SK-N-SH (cell line): ENCODE measurements around the gene TDRD5. TPM values are rescaled to one million over a fixed set of nuclear protein-coding genes. Genes with fewer than 3 reads are reported as not detected.

ENCODE experiments used
- CTCF ChIA-PET: fragments of 300-600, 350-600 bp; formaldehyde crosslinking; extraction: SDS; loops from one replicate; lab custom pipeline; 2021; lab: Yijun Ruan, JAX
- POLR2A ChIA-PET: fragments of 350-600 bp; sonication (Branson Sonifier 250); formaldehyde crosslinking; extraction: SDS; loops from one replicate; lab custom pipeline; 2020; ENCODE audit warnings: antibody characterized with exemption, inconsistent platforms; lab: Yijun Ruan, JAX
- DNase-seq: peaks from one replicate; pipeline ENCODE4 v3.0.0; 2012
- H2AFZ ChIP-seq: fragments of 200-600 bp; sonication (generic); 2 replicates; pipeline ENCODE4 v1.8.1; 2016; ENCODE audit warnings: antibody characterized with exemption, mild to moderate bottlenecking, low read depth
- H3F3A ChIP-seq: fragments of 200-600 bp; sonication (generic); replicated peaks from 2 replicates; pipeline ENCODE3; 2016; ENCODE audit warnings: antibody characterized with exemption, mild to moderate bottlenecking; ENCODE audit not compliant: insufficient read depth
- H3K27ac ChIP-seq, 2 experiments: fragments of 200-500 bp in 1 of 2; fragments of 200-600 bp in 1 of 2; sonication (Bioruptor generic) in 1 of 2; sonication (generic), shearing (Covaris generic) in 1 of 2; 2 replicates each; pipeline versions ENCODE4 v1.5.1 to v1.6.1; 2014 to 2016; ENCODE audit warnings: low read depth in 2 of 2, inconsistent platforms in 1 of 2, low read length in 1 of 2, mild to moderate bottlenecking in 1 of 2, mixed read lengths in 1 of 2
- H3K27me3 ChIP-seq: fragments of 200-600 bp; sonication (generic), shearing (Covaris generic); 2 replicates; pipeline ENCODE4 v1.6.1; 2016; ENCODE audit warnings: mixed run types; ENCODE audit not compliant: insufficient read depth
- H3K36me3 ChIP-seq, 2 experiments: fragments of 200-500 bp in 1 of 2; fragments of 200-600 bp in 1 of 2; sonication (Bioruptor generic) in 1 of 2; sonication (generic) in 1 of 2; replicated peaks in 1 of 2; 2 replicates each; pipeline versions ENCODE3 to v1.5.1; 2014 to 2016; ENCODE audit warnings: low read length in 1 of 2, mild to moderate bottlenecking in 1 of 2; ENCODE audit not compliant: insufficient read depth in 2 of 2, control insufficient read depth in 1 of 2
- H3K4me1 ChIP-seq, 2 experiments: fragments of 200-500 bp in 1 of 2; fragments of 200-600 bp in 1 of 2; sonication (Bioruptor generic) in 1 of 2; sonication (generic), shearing (Covaris generic) in 1 of 2; 2 replicates each; pipeline versions ENCODE4 v1.5.1 to v1.6.1; 2014 to 2016; ENCODE audit warnings: low read depth in 1 of 2, low read length in 1 of 2, mixed run types in 1 of 2; ENCODE audit not compliant: insufficient read depth in 2 of 2, control insufficient read depth in 1 of 2
- H3K4me2 ChIP-seq: fragments of 200-600 bp; sonication (generic), shearing (Covaris generic); 2 replicates; pipeline ENCODE4 v1.6.1; 2017; ENCODE audit warnings: mixed run types
- H3K4me3 ChIP-seq, 2 experiments: fragments of 200-500 bp in 1 of 2; fragments of 200-600 bp in 1 of 2; sonication (Bioruptor generic) in 1 of 2; sonication (generic), shearing (Covaris generic) in 1 of 2; 2 replicates each; pipeline versions ENCODE4 v1.5.1 to v1.8.1; 2014 to 2016; ENCODE audit warnings: low read depth in 2 of 2, inconsistent platforms in 1 of 2, low read length in 1 of 2, mild to moderate bottlenecking in 1 of 2, mixed read lengths in 1 of 2, moderate library complexity in 1 of 2
- H3K79me2 ChIP-seq: fragments of 200-600 bp; sonication (generic); 2 replicates; pipeline ENCODE4 v1.8.1; 2017; ENCODE audit warnings: mild to moderate bottlenecking; ENCODE audit not compliant: insufficient read depth
- H3K9ac ChIP-seq: fragments of 200-600 bp; sonication (generic); 2 replicates; pipeline ENCODE4 v1.6.1; 2017; ENCODE audit warnings: mixed run types
- H3K9me2 ChIP-seq: fragments of 200-600 bp; sonication (generic); 2 replicates; pipeline ENCODE4 v1.6.1; 2017; ENCODE audit warnings: mixed run types
- H3K9me3 ChIP-seq: fragments of 200-600 bp; sonication (generic); 2 replicates; pipeline ENCODE4 v1.6.1; 2017; ENCODE audit warnings: mixed run types, mild to moderate bottlenecking, moderate library complexity
- H4K20me1 ChIP-seq: fragments of 200-600 bp; sonication (generic); 2 replicates; pipeline ENCODE4 v1.6.1; 2017; ENCODE audit warnings: mild to moderate bottlenecking, mixed run types; ENCODE audit not compliant: insufficient read depth
- CHD2 ChIP-seq: fragments of 150-350 bp; IDR thresholded peaks from 2 replicates; pipeline ENCODE4 v1.6.1; 2018; ENCODE audit warnings: low read length; ENCODE audit not compliant: partially characterized antibody
- EP300 ChIP-seq, 2 experiments: IDR thresholded peaks; 2 replicates each; pipeline versions ENCODE4 v1.4.0 to v1.6.1; 2012; ENCODE audit warnings: borderline replicate concordance in 1 of 2, low read depth in 1 of 2, low read length in 1 of 2
- EZH2phosphoT487 ChIP-seq: fragments of 200-600 bp; sonication (generic); IDR thresholded peaks from 2 replicates; pipeline ENCODE4 v1.6.1; 2017; ENCODE audit warnings: low read depth, mixed run types, mild to moderate bottlenecking, antibody characterized with exemption, moderate library complexity, borderline replicate concordance
- FOXJ3 ChIP-seq: sonication (generic); formaldehyde crosslinking; IDR thresholded peaks from 2 replicates; pipeline ENCODE4 v1.5.1; 2020; ENCODE audit warnings: mild to moderate bottlenecking, missing genetic modification reagents
- FOXM1 ChIP-seq: IDR thresholded peaks from 2 replicates; pipeline ENCODE4 v1.4.0; 2012; ENCODE audit warnings: low read depth, mild to moderate bottlenecking
- GABPA ChIP-seq: IDR thresholded peaks from 2 replicates; pipeline ENCODE4 v1.4.0; 2012; ENCODE audit warnings: low read depth, mild to moderate bottlenecking
- MAX ChIP-seq: IDR thresholded peaks from 2 replicates; pipeline ENCODE4 v1.4.0; 2012; ENCODE audit warnings: low read depth
- MXI1 ChIP-seq: IDR thresholded peaks from 2 replicates; pipeline ENCODE4 v1.6.1; 2012; ENCODE audit warnings: mild to moderate bottlenecking, low read depth, low read length, improper control_type of control experiment
- NFIC ChIP-seq: IDR thresholded peaks from 2 replicates; pipeline ENCODE4 v1.4.0; 2012; ENCODE audit warnings: borderline replicate concordance
- POLR2AphosphoS5 ChIP-seq: IDR thresholded peaks from 2 replicates; pipeline ENCODE4 v1.6.1; 2012; ENCODE audit warnings: low read depth, low read length
- RCOR1 ChIP-seq: fragments of 150-350 bp; IDR thresholded peaks from 2 replicates; pipeline ENCODE4 v1.6.1; 2017; ENCODE audit warnings: antibody characterized with exemption, low read length
- SIN3A ChIP-seq: IDR thresholded peaks from 2 replicates; pipeline ENCODE4 v1.6.1; 2012; ENCODE audit warnings: low read depth, mild to moderate bottlenecking, low read length, moderate library complexity, borderline replicate concordance
- SMC3 ChIP-seq: IDR thresholded peaks from 2 replicates; pipeline ENCODE4 v1.6.1; 2012; ENCODE audit warnings: low read depth, low read length, improper control_type of control experiment
- TEAD4 ChIP-seq: IDR thresholded peaks from 2 replicates; pipeline ENCODE4 v1.4.0; 2012; ENCODE audit warnings: mild to moderate bottlenecking, borderline replicate concordance; ENCODE audit not compliant: insufficient read depth
- USF1 ChIP-seq: IDR thresholded peaks from 2 replicates; pipeline ENCODE4 v1.4.0; 2012; ENCODE audit warnings: low read depth, borderline replicate concordance
- YY1 ChIP-seq: IDR thresholded peaks from 2 replicates; pipeline ENCODE4 v1.4.0; 2012; ENCODE audit warnings: low read depth, mild to moderate bottlenecking
- WGBS: methylation state at CpG from one replicate; pipeline ENCODE4 v1.1.6; 2017; ENCODE audit warnings: low lambda C conversion rate; 5-methylcytosine and 5-hydroxymethylcytosine counted together
- polyA plus RNA-seq, 3 experiments: library from polyadenylated mRNA; depleted of rRNA; stranded (reverse); fragments of >200 nt; gene quantifications; 2 replicates each; pipeline ENCODE4 v1.2.3, GENCODE V29; 2012
- TF ChIP-seq, protein P1 (sequence below): IDR thresholded peaks from 2 replicates; pipeline ENCODE4 v1.6.1; 2012; ENCODE audit warnings: mild to moderate bottlenecking, low read depth, low read length, moderate library complexity
- TF ChIP-seq, protein P2 (sequence below): IDR thresholded peaks from 2 replicates; pipeline ENCODE4 v1.4.0; 2012; ENCODE audit warnings: low read depth, borderline replicate concordance

The TDRD5 gene
- polyA plus RNA-seq, 1 of the 3 experiments (the other 2 are of a cell fraction): not detected

GRCh38 chr1:179550746-179551682 is 40.6 kb upstream of the TDRD5 start (continued):
- no peak for TF ChIP-seq CHD2
- TF ChIP-seq, protein P1, sequence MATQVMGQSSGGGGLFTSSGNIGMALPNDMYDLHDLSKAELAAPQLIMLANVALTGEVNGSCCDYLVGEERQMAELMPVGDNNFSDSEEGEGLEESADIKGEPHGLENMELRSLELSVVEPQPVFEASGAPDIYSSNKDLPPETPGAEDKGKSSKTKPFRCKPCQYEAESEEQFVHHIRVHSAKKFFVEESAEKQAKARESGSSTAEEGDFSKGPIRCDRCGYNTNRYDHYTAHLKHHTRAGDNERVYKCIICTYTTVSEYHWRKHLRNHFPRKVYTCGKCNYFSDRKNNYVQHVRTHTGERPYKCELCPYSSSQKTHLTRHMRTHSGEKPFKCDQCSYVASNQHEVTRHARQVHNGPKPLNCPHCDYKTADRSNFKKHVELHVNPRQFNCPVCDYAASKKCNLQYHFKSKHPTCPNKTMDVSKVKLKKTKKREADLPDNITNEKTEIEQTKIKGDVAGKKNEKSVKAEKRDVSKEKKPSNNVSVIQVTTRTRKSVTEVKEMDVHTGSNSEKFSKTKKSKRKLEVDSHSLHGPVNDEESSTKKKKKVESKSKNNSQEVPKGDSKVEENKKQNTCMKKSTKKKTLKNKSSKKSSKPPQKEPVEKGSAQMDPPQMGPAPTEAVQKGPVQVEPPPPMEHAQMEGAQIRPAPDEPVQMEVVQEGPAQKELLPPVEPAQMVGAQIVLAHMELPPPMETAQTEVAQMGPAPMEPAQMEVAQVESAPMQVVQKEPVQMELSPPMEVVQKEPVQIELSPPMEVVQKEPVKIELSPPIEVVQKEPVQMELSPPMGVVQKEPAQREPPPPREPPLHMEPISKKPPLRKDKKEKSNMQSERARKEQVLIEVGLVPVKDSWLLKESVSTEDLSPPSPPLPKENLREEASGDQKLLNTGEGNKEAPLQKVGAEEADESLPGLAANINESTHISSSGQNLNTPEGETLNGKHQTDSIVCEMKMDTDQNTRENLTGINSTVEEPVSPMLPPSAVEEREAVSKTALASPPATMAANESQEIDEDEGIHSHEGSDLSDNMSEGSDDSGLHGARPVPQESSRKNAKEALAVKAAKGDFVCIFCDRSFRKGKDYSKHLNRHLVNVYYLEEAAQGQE: no peak
- TF ChIP-seq EZH2phosphoT487: no peak

DNA sequence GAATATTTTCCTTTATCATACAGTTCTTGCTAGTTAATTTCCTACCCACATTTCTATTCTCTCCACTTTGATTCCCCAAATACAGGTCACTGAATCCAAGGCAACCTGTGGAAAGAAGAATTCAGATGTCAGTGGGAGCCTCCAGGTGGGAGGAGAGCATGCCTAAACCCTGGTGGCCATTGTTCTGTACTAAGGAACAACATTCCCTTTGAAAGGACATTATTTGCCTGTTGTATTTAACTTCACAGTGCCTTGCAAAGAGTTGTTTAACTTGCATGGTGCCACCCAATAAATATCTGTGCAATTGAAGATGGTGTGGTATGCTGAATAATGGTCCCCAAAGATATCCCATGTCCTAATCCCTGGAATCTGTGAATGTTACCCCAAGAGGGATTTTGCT is 37.2 kb upstream of the TDRD5 start:
- Histone ChIP-seq H3K4me2 (no peak overlapping the region), H3K36me3 (no peaks in the 10 kb centered on the region), H3K27me3 (no peaks in the 10 kb centered on the region), H2AFZ (no peak overlapping the region), H3K4me1 (no peaks in the 10 kb centered on the region), H3K9me3 (no peaks in the 10 kb centered on the region), H3K79me2 (no peaks in the 10 kb centered on the region), H4K20me1 (no peaks in the 10 kb centered on the region), H3K4me3 (no peak overlapping the region), H3K27ac (no peak overlapping the region), H3F3A (no peaks in the 10 kb centered on the region), H3K9ac (no peak overlapping the region), H3K9me2 (no peaks in the 10 kb centered on the region)
- ChIA-PET CTCF (interaction anchor here (1.8 kb wide), 1 partner anchor 9 kb away, joined by 4 read pairs; no protein-coding TSS in a partner anchor), POLR2A (no interaction called here)
- no peak for TF ChIP-seq MXI1
- no peak for TF ChIP-seq MAX
- TF ChIP-seq NFIC: no peak
- TF ChIP-seq SMC3: no peak
- DNase-seq: no peak

DNA sequence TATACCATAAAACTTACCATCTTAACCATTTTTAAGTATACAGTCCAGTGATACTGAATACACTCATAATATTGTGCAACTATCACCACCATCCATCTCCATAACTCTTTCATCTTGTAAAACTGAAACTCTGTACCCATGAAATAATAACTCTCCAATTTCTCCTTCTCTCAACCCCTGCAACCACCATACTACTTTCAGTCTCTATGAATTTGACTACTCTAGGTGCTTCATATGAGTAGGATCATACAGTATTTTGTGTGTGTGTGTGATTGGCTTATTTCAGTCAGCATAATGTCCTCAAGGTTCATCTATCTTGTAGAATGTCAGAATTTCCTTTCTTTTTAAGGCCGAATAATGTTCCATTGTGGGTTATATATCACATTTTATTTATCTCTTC is 33.6 kb upstream of the TDRD5 start:
- no peak for DNase-seq
- Histone ChIP-seq H3F3A (no peaks in the 10 kb centered on the region), H3K27ac (no peak overlapping the region), H4K20me1 (no peaks in the 10 kb centered on the region), H3K36me3 (no peaks in the 10 kb centered on the region), H3K79me2 (no peaks in the 10 kb centered on the region), H3K4me2 (no peak overlapping the region), H3K9me3 (no peaks in the 10 kb centered on the region), H3K4me3 (no peak overlapping the region), H3K9ac (no peak overlapping the region), H3K4me1 (no peaks in the 10 kb centered on the region), H3K27me3 (no peaks in the 10 kb centered on the region), H3K9me2 (no peaks in the 10 kb centered on the region), H2AFZ (no peak overlapping the region)
- ChIA-PET POLR2A (no interaction called here), CTCF (no interaction called here)
- TF ChIP-seq POLR2AphosphoS5 (no peak), YY1 (no peak), USF1 (no peak), FOXJ3 (CRISPR knock-in tag) (no peak), SIN3A (no peak), EP300 (IDR thresholded peaks at IDR 0.05; ENCODE audit: borderline replicate concordance in 1 of 2, low read depth in 1 of 2, low read length in 1 of 2) (no peak), GABPA (no peak), FOXM1 (no peak), RCOR1 (no peak), EZH2phosphoT487 (no peak), MAX (no peak), CHD2 (no peak), TEAD4 (no peak)
- TF ChIP-seq, protein P2, sequence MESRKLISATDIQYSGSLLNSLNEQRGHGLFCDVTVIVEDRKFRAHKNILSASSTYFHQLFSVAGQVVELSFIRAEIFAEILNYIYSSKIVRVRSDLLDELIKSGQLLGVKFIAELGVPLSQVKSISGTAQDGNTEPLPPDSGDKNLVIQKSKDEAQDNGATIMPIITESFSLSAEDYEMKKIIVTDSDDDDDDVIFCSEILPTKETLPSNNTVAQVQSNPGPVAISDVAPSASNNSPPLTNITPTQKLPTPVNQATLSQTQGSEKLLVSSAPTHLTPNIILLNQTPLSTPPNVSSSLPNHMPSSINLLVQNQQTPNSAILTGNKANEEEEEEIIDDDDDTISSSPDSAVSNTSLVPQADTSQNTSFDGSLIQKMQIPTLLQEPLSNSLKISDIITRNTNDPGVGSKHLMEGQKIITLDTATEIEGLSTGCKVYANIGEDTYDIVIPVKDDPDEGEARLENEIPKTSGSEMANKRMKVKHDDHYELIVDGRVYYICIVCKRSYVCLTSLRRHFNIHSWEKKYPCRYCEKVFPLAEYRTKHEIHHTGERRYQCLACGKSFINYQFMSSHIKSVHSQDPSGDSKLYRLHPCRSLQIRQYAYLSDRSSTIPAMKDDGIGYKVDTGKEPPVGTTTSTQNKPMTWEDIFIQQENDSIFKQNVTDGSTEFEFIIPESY: no peak
- WGBS: 9% methylated on average over 1 of the region's 1 CpG
